Measurements from ENCODE around the gene TSHR.
"Not testable (repeated sequence)": the region's sequence is repeated elsewhere in the genome, so short reads cannot be mapped to it uniquely, and the experiment has no call there.

TSHR gene

GRCh38 chr14:80948291-80948690 is 7.1 kb upstream of the TSHR start:
- TF ChIP-seq, protein P1, sequence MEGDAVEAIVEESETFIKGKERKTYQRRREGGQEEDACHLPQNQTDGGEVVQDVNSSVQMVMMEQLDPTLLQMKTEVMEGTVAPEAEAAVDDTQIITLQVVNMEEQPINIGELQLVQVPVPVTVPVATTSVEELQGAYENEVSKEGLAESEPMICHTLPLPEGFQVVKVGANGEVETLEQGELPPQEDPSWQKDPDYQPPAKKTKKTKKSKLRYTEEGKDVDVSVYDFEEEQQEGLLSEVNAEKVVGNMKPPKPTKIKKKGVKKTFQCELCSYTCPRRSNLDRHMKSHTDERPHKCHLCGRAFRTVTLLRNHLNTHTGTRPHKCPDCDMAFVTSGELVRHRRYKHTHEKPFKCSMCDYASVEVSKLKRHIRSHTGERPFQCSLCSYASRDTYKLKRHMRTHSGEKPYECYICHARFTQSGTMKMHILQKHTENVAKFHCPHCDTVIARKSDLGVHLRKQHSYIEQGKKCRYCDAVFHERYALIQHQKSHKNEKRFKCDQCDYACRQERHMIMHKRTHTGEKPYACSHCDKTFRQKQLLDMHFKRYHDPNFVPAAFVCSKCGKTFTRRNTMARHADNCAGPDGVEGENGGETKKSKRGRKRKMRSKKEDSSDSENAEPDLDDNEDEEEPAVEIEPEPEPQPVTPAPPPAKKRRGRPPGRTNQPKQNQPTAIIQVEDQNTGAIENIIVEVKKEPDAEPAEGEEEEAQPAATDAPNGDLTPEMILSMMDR (IDR thresholded peaks at IDR 0.05; ENCODE audit: low read depth, low read length), result no peak
- no peak overlapping the region for H3K4me3 ChIP-seq (ENCODE audit: low read depth, low read length)

- TF ChIP-seq, protein P1 (IDR thresholded peaks at IDR 0.05; ENCODE audit: low read depth, low read length), result no peak
- H3K4me3 ChIP-seq (ENCODE audit: low read depth, low read length), result no peak overlapping the region
Measured at GRCh38 chr14:80951491-80951890, 3.9 kb upstream of the TSHR start.

- H3K4me3 ChIP-seq (ENCODE audit: low read depth, low read length), result not testable (repeated sequence)
Measured at GRCh38 chr14:80953211-80953610, 2.2 kb upstream of the TSHR start.

DNA sequence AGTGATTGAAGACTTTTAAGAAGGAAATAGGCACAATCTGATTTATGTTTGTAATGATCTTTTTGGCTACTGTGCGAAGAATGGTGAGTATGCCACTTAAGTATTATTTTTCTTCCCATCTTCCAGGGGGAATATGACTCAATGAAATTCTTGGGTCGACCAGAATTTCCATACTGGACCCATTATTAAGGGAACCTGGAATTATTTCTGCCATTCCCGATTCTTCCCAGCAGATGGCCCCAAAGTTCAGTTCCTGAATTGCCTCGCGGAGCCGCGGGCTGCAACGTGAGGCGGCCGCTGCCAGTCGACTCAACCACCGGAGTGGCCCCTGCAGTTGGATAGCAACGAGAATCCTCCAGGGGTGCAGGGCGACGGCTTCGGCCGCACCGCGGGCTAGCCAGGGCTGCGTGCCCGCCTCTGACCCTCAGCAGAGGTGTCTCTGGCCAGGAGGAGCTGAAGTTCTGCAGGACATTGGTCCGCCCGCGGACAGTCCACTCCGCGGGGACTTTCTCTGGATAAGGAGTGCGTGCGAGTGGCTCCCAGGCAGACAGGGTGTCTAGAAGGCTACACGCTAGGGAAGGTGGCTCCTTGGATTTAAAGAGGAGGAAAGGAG is 628 bp upstream of the TSHR start:
- TF ChIP-seq, protein P1 (IDR thresholded peaks at IDR 0.05; ENCODE audit: low read depth, low read length), result peak; percentile 73
- peak overlapping the region; percentile 54 for H3K4me3 ChIP-seq (ENCODE audit: low read depth, low read length)

DNA sequence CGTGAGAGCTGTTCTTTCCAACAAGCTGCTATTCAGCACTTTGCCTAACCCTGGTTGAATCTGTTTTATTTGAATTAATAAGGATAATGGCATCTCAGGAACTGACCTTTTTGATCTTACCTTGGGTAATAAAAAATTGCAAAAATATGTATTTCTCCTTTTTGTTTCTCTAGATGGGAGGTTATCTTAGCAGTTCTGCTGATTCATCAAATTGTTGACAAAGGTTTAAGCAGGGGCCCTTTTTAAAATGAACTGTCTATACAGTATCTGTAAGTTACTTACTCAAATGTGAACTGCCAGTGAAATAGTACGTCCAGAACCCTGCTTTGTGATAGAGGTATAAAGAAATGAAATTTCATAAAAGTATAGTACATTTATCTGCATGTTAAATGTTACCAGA is 681 bp downstream of the TSHR start:
- TF ChIP-seq, protein P1 (IDR thresholded peaks at IDR 0.05; ENCODE audit: low read depth, low read length), result no peak
- H3K4me3 ChIP-seq (ENCODE audit: low read depth, low read length), result no peak overlapping the region

- TF ChIP-seq, protein P1 (IDR thresholded peaks at IDR 0.05; ENCODE audit: low read depth, low read length), result no peak
- H3K4me3 ChIP-seq (ENCODE audit: low read depth, low read length), result no peak overlapping the region
Measured at GRCh38 chr14:80956922-80957321, 1.5 kb downstream of the TSHR start.

DNA sequence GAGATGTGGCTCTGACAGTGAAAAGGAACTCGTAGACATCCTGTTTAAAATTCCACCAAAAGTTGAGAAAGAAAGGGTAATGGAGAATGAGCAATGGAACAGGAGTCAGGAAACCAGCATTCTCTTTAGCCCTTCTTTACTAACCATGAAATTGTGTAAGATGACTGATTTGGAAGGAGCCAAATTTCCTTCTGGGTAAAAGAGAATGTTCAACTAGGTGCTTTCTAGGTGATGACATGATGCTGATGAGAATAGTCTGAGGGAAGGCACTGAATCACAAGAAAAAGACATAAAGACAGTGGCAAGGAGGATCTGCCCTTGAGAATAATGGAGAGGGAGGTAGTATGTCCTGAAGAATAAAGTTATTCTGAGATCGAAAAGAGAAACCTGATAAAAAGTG is 2.2 kb downstream of the TSHR start:
- TF ChIP-seq, protein P1 (IDR thresholded peaks at IDR 0.05; ENCODE audit: low read depth, low read length), result no peak
- no peak overlapping the region for H3K4me3 ChIP-seq (ENCODE audit: low read depth, low read length)

DNA sequence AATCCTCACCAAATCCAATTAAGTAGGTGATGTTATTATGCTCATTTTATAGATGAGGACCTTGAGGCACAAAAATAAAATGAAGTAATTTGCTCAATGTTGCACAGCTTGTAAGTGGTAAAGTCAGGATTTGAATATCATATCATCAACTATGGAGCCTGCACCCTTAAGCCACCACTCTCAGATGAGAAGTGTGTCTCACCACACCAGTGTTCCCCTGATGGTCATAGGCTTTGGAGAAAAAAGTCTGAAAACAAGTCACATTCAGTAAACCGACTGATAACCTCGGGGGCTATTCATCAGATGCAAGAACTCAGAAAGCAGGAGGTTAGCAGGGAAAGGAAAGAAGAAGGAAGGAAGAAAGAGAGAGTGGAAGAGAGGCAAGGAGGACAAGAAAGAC is 2.8 kb downstream of the TSHR start:
- H3K4me3 ChIP-seq (ENCODE audit: low read depth, low read length), result no peak overlapping the region
- TF ChIP-seq, protein P1 (IDR thresholded peaks at IDR 0.05; ENCODE audit: low read depth, low read length), result no peak
